NCI-H446 treated with DMSO at 0.1 percent for 48 hours (cell line): Measurements from ENCODE around the gene XAGE1B.
"Not testable (repeated sequence)": the region's sequence is repeated elsewhere in the genome, so short reads cannot be mapped to it uniquely, and the experiment has no call there.

ENCODE experiments used
- DNase-seq: peaks from one replicate; lab custom pipeline; 2025; lab: John Stamatoyannopoulos, UW

XAGE1B gene, protein sequence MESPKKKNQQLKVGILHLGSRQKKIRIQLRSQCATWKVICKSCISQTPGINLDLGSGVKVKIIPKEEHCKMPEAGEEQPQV

GRCh38 chrX:52516987-52517325, at the start of gene XAGE1B:
TSS of gene XAGE1B (minus strand) at chrX:52517063. CDS start at chrX:52515527, 1,536 bp downstream.
- DNase-seq = not testable (repeated sequence)

DNA sequence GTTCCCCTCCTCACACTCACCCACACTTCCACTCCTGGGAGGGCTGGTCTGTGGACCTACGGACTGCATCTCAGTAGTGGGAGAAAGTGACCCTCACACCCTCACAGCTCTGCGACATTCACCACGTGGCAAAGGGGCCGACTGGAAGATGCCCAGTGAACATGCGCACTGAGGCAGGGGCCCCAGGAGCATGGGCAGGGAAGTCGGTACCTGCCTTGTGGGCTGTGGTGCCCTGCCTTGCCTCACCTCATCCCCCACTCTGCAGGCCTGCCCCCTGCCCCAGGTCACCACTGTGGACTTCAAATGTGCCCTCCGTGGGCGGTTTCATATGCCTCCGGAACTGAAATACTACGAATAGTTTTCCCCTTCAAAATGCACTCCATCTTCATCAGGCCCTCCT, 46.2 kb upstream of the XAGE1B start:
- no peak for DNase-seq

GRCh38 chrX:52558140-52558539, 41.3 kb upstream of the XAGE1B start:
- DNase-seq = no peak

GRCh38 chrX:52556741-52557140, 39.9 kb upstream of the XAGE1B start:
- DNase-seq = no peak

GRCh38 chrX:52553995-52554642, 37.3 kb upstream of the XAGE1B start:
- DNase-seq = no peak

DNA sequence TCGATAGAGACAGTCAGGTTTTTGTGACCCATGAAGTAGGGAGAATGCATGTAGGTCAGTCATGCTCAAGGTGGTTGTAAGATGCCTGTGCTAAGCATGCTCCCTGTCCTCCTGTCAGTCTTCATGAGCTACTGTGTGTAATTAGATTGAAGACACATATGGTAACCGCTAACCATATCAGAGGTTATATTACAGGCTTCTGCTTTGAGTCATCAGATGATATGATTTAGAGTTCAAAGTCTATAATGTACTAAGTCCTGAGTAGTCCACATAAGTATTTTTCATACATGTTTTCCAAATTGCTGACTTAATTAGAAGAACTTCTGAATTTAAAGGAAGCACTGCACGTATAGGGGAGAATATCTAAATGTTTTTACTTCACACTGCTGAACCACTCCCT, 31.9 kb upstream of the XAGE1B start:
- DNase-seq = not testable (repeated sequence)

- no peak for DNase-seq
Measured at GRCh38 chrX:52544147-52544840, 27.4 kb upstream of the XAGE1B start.

DNA sequence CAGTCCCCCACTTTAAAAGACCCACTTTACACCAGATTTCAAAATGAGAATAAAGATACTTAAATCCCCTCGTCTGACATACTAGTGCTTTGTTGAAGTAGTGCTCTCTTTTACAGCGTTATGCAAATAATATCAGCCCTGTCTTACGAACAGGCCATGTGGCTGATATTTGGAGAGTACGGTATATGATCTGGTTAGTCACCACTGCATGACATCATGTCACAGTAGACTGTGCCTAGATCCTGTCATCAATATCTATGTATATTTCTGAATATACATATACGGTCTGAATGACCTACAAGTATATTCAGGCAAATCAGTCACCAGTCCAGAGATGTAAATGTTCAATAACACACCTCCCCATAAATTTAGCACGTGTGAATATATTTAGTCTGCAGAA, 25.4 kb upstream of the XAGE1B start:
- no peak for DNase-seq

DNA sequence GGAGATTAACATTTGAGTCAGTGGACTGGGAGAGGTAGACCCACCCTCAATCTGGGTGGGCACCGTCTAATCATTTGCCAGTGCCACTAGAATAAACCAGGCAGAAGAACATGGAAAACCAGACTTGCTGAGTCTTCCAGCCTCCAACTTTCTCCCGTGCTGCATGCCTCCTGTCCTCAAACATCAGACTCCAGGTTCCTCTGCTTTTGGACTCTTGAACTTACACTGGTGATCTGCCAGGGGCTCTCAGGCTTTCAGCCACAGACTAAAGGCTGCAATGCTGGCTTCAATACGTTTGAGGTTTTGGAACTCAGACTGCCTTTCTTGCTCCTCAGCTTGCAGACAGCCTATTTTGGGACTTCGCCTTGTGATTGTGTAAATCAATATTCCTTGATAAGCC, 24.2 kb upstream of the XAGE1B start:
- not testable (repeated sequence) for DNase-seq

DNA sequence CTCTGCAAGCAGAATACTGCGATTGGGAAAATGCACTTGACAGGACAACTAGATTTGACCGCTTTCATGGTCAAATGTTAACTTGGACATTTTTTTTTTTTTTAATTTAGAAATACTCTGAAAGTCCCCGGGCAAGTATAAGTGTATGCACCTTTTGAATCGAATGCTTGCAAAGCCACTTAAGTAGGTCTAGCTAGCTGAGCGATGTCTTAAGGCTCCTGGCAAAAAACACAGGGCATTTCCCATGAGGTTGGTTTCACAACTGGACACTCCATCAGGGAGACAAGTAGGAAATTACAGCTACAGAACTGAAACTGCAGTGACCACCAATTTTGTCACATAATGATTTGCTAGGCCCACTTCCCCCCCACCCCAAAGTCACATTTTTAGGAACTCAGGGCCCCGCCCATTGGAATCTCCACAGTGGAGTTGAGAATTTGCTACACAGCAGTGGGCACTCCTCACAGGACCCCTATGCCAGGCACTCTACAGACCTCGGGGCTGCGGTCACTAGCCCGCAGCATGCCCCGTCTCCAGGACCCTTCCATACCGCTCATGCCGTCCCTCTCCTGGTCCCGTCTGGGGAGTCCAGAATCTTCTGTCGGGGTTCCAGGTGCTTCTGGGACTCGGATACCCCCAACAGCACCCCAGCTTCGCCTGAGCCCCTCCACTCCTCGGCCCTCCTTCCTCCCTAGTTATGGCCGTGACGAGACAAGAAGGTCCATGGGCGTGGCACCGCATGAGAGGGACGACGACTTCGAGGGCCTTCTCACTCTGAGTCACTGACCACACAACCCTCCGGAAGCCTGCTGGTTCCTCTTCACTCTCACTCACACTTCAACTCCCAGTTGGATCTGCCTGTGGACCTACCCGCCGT, 515 bp downstream of the XAGE1B start:
- not testable (repeated sequence) for DNase-seq

- not testable (repeated sequence) for DNase-seq
Measured at GRCh38 chrX:52511126-52511525, 5.7 kb downstream of the XAGE1B start.

- no peak for DNase-seq
Measured at GRCh38 chrX:52509916-52510315, 6.9 kb downstream of the XAGE1B start.

- no peak for DNase-seq
Measured at GRCh38 chrX:52507331-52507730, 9.5 kb downstream of the XAGE1B start.

- DNase-seq = no peak
Measured at GRCh38 chrX:52504551-52504950, 12.3 kb downstream of the XAGE1B start.

DNA sequence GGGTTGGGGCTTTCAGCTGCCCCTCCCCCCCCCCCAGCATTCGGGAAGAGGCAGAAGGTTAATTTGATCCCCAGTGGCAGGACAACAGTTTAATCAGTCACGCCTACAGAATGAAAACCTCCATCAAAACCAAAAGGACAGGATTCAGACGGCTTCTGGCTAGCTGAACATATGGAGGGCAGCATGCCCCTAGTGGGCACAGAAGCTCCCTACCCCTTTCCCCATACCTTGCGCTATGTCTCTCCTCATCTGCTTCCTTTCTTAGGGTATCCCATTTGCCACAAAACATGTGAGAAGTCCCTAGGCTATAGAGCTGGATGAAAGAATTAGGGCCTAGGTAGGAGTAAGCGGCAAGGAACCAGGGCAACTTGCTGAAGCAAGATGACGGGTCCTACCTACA, 15.5 kb downstream of the XAGE1B start:
- not testable (repeated sequence) for DNase-seq

GRCh38 chrX:52496419-52496772, 20.5 kb downstream of the XAGE1B start:
- DNase-seq = not testable (repeated sequence)

DNA sequence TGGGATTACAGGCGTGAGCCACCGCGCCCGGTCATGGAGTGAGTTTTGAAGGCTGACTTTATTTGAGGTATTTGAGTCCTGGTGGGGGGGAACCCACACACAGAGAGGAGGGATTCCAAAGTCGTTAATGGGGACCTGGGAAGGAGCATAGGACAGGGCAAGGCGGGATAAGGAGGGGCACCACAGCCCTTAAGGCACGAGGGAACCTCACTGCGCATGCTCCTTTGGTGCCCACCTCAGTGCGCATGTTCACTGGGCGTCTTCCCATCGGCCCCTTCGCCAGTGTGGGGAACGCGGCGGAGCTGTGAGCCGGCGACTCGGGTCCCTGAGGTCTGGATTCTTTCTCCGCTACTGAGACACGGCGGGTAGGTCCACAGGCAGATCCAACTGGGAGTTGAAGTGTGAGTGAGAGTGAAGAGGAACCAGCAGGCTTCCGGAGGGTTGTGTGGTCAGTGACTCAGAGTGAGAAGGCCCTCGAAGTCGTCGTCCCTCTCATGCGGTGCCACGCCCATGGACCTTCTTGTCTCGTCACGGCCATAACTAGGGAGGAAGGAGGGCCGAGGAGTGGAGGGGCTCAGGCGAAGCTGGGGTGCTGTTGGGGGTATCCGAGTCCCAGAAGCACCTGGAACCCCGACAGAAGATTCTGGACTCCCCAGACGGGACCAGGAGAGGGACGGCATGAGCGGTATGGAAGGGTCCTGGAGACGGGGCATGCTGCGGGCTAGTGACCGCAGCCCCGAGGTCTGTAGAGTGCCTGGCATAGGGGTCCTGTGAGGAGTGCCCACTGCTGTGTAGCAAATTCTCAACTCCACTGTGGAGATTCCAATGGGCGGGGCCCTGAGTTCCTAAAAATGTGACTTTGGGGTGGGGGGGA, 21.1 kb downstream of the XAGE1B start, which contains the start of gene XAGE1A:
Gene XAGE1A, plus strand, starts transcription at position 264 of the 874 bp plus-strand sequence. CDS start 1,554 bp downstream, outside the sequence.
- not testable (repeated sequence) for DNase-seq

GRCh38 chrX:52471301-52471700, 45.6 kb downstream of the XAGE1B start:
- DNase-seq = not testable (repeated sequence)
